Activated naive CD4-positive, alpha-beta T cell treated with anti-CD3 and anti-CD28 coated beads, Interleukin-2, amount 10 ng/mL, durations not matched to agents 7 days and 5 days (primary cell): ENCODE measurements around the gene UTS2R.

Experiments
- CTCF ChIA-PET: fragments of 350-600 bp; sonication (Branson Sonifier 250); formaldehyde crosslinking; loops from one replicate; lab custom pipeline; 2021; ENCODE audit warnings: antibody characterized with exemption; lab: Charles Lee
- DNase-seq: peaks from one replicate; pipeline ENCODE4 v3.0.0-alpha.2; 2020
- H3K27ac Mint-ChIP-seq: one replicate; pipeline ENCODE4 v1.8.0; 2021; ENCODE audit warnings: mild to moderate bottlenecking, moderate library complexity, mixed read lengths
- H3K27me3 Mint-ChIP-seq: one replicate; pipeline ENCODE4 v1.8.0; 2021; ENCODE audit warnings: mild to moderate bottlenecking, mixed read lengths
- H3K36me3 Mint-ChIP-seq: one replicate; pipeline ENCODE4 v1.8.0; 2021; ENCODE audit warnings: mixed read lengths
- H3K4me1 Mint-ChIP-seq: one replicate; pipeline ENCODE4 v1.8.0; 2021; ENCODE audit warnings: mixed read lengths
- H3K4me3 Mint-ChIP-seq: one replicate; pipeline ENCODE4 v1.8.0; 2021; ENCODE audit warnings: mild to moderate bottlenecking, moderate library complexity, mixed read lengths
- H3K9me3 Mint-ChIP-seq: one replicate; pipeline ENCODE4 v1.8.0; 2021; ENCODE audit warnings: mixed read lengths

UTS2R gene

DNA sequence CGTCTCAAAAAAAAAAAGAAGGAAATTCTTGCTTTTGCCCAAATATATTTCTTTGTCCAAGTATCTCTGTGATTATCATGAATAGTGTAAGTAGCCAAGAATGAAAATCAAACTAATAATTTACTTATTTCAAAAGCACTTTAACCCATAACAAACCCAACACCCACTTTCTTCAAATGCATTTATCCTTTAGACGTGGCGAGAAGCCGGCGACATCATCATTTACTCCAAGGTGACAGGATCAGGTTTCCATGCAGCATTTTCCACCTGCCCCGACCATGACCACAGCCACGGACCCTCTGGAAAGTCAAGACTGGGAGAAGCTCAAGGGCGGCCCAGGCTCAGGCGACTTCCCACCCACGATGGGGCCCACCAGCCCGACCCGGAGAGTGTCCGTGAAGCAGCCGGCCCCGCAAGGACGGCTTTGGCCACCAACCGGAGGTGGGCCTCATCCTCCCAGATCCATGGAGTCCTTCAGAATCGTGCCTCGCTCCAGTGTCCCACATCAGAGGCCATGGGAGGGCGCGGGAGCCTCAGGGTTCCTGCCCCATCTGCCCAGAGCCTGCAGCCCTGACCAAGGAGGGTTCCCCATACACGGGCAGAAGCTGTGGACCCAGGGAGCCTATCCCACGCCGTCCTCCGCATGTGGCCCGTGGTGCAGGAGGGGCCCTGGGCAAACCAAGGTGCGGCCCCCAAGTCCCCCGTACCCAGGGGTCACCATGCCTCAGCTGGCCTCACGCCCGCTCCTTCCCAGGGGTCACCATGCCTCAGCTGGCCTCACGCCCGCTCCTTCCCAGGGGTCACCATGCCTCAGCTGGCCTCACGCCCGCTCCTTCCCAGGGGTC lies 18.7 kb downstream of the UTS2R start:
- no peak overlapping the region for H3K27ac Mint-ChIP-seq
- peaks cover 2% of the 10 kb centered on the region for H3K36me3 Mint-ChIP-seq
- H3K4me3 Mint-ChIP-seq = no peak overlapping the region
- CTCF ChIA-PET = no interaction called here
- no peaks in the 10 kb centered on the region for H3K9me3 Mint-ChIP-seq
- no peak for DNase-seq
- H3K27me3 Mint-ChIP-seq = peaks cover 22% of the 10 kb centered on the region
- peaks cover 7% of the 10 kb centered on the region for H3K4me1 Mint-ChIP-seq

DNA sequence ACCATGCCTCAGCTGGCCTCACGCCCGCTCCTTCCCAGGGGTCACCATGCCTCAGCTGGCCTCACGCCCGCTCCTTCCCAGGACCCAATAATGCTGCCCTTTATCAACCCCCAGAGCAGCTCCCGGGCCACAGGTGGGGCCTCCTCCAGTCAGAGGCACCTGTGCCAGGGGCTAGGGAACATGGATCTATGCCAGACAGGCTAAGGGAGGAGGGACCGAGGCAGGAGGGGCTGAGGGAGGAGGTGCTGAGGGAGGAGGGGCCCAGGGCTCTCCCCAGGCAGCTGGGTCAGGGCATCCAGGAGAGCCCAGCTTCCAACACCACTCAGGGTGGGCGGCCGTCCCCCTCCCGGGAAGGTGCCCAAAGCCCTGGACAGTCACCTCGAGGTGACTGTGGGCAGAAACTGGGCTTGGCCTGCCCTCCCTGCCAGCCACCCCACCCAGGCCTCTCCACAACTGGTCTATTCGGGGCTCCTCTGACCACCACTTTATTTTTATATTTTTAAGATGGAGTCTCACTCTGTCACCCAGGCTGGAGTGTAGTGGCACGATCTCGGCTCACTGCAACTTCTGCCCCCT lies 19.4 kb downstream of the UTS2R start:
- Mint-ChIP-seq H3K4me3 (no peak overlapping the region), H3K27me3 (peaks cover 17% of the 10 kb centered on the region), H3K9me3 (no peaks in the 10 kb centered on the region), H3K27ac (no peak overlapping the region), H3K4me1 (peaks cover 7% of the 10 kb centered on the region), H3K36me3 (peaks cover 2% of the 10 kb centered on the region)
- CTCF ChIA-PET = no interaction called here
- DNase-seq = no peak

DNA sequence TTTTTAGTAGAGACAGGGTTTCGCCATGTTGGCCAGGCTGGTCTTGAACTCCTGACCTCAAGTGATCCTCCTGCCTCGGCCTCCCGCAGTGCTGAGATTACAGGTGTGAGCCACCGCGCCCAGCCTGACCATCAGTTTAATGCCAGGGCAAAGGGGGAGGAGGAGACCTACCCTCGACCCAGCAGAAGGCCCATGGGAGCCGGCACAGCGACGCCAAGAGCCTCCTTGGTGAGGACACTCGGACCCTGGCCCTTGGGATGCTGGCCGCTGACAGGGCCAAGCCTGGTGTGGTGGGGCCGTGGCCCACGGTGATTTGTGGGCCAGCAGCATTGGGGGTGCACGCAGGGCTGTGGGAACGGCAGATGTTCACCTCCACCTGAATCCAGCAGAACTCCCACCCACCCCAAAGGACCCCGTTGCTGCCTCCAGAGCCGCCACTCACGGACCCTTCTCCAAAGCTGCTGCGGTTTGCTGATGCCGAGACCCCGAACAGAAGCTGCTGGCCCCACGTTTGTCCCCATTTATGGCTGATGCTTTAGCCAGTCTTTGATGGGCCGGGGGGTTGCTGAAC lies 20.0 kb downstream of the UTS2R start:
- Mint-ChIP-seq H3K4me1 (peaks cover 7% of the 10 kb centered on the region), H3K27me3 (peaks cover 13% of the 10 kb centered on the region), H3K36me3 (peaks cover 2% of the 10 kb centered on the region), H3K27ac (no peak overlapping the region), H3K4me3 (no peak overlapping the region), H3K9me3 (no peaks in the 10 kb centered on the region)
- CTCF ChIA-PET = no interaction called here
- no peak for DNase-seq

DNA sequence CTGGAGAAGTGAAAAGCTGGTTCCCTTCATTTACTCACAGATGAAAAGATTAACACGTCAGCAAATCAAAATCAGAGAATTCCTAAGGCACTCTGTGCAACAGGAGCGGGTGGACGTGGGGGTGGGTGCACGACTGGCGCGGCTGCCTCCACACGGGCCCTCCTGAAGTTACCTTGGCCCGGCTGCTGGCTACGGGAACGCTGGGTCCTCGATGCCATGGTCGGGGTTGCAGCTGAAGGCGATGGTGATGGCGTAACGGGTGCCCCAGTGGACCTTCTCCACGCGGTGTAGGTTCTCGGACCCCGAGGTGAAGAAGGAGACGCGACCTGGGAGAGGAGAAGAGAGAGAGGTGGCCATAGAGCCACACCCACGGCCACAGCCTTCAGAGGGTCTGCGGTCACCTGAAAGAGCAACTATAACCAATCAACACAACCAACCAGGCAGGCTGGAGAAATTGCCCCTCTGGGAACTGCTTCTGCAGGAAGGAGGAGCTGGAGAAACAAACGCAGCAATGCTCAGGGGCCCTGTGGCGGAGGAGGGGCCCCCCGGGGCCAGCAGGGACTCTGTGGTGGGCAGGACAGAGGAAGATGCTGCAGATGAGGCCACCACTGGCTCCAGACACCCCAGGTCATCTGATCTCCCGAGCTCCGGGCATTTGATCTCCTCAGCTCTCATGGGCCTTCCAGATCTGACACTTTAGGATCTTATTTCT lies 20.8 kb downstream of the UTS2R start:
- peaks cover 2% of the 10 kb centered on the region for H3K36me3 Mint-ChIP-seq
- H3K27ac Mint-ChIP-seq = no peak overlapping the region
- DNase-seq = no peak
- peaks cover 3% of the 10 kb centered on the region for H3K4me1 Mint-ChIP-seq
- H3K4me3 Mint-ChIP-seq = no peak overlapping the region
- H3K9me3 Mint-ChIP-seq = no peaks in the 10 kb centered on the region
- CTCF ChIA-PET = no interaction called here
- peaks cover 7% of the 10 kb centered on the region for H3K27me3 Mint-ChIP-seq

DNA sequence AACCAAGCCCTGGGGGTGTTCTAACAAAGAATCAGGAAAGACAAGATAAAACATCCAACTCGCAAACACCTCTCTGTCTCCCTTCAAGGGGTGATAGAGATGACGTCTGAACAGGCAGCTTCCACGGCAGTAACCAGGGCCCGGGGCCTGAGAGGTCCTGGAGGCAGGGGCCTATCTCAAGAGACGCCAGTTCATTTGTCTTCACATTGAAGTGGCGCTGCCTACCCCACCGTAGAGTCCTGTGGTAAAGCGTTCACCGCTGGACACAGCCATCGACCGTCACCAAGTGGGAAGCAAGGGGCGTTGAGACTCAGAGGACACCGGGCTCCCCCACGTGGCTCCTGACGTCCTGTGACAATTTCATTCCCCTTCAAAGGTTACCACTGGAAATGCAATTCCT lies 21.4 kb downstream of the UTS2R start:
- H3K9me3 Mint-ChIP-seq = no peaks in the 10 kb centered on the region
- CTCF ChIA-PET = no interaction called here
- no peak overlapping the region for H3K27ac Mint-ChIP-seq
- no peaks in the 10 kb centered on the region for H3K4me1 Mint-ChIP-seq
- DNase-seq = no peak
- H3K27me3 Mint-ChIP-seq = peaks cover under 1% of the 10 kb centered on the region
- H3K4me3 Mint-ChIP-seq = no peak overlapping the region
- peaks cover 2% of the 10 kb centered on the region for H3K36me3 Mint-ChIP-seq

DNA sequence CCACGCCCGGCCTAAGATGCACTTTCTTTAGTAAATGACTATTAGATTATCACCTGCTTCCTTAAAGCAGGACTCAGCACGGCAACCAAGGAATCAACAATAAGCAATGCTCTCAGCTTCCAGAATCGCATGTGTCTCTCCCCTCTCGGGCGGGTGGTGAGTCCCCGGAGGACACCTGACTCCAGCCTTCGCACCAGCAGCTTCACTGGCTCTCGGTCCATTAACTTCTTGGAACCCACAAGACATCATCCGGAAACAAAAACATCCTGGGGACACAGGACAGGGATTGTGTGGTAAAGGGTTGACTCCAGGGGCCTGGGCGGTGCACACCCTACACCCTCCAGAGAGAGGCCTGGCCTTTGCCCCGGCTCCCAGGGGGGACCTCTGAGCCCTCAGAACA lies 22.7 kb downstream of the UTS2R start:
- no peaks in the 10 kb centered on the region for H3K4me1 Mint-ChIP-seq
- peaks cover 2% of the 10 kb centered on the region for H3K36me3 Mint-ChIP-seq
- no peak overlapping the region for H3K27ac Mint-ChIP-seq
- no peak for DNase-seq
- H3K9me3 Mint-ChIP-seq = no peaks in the 10 kb centered on the region
- no peak overlapping the region for H3K4me3 Mint-ChIP-seq
- CTCF ChIA-PET = interaction anchor here (1.1 kb wide), 1 partner anchor 43 kb away, joined by 3 read pairs; no protein-coding TSS in a partner anchor
- no peaks in the 10 kb centered on the region for H3K27me3 Mint-ChIP-seq

DNA sequence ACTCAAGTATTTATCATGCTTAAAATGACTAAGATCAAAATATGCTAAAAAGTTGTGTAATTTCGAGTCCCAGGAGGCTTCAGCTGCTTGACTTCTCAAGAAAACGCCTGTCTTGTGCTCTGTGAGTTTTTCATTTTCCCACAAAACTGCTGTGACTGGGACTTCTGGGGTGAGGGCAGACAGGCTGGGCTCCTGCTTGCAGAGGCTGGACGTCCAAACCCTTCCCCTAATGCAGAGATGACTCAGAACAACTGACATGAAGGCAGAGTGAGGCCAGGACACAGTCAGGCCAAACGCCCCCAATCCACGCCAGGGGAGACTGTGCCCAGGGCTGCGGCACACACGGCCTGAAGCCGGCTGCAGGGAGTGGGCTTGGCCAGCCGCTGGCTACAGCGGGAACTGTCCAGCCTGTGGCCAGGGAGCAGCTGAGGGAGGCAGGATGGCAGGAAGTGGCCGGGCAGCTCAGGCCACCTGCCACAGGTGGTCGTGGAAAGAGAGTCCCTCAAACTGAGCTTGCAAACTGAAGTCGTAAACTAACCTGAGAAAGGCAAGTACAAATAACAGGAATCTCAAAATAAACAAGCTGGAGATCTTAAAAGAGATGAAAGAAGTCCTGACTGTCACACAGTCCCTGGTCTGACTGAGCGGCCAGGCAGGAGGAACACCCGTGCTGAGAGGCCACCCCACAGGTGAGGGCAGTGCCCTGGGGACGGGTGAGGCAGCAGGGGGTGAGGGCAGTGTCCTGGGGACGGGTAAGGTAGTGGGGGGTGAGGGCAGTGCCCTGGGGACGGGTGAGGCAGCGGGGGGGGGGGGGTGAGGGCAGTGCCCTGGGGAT lies 25.3 kb downstream of the UTS2R start:
- no peak overlapping the region for H3K4me3 Mint-ChIP-seq
- DNase-seq = no peak
- H3K27ac Mint-ChIP-seq = no peak overlapping the region
- peaks cover 18% of the 10 kb centered on the region for H3K4me1 Mint-ChIP-seq
- CTCF ChIA-PET = no interaction called here
- no peaks in the 10 kb centered on the region for H3K9me3 Mint-ChIP-seq
- no peaks in the 10 kb centered on the region for H3K27me3 Mint-ChIP-seq
- H3K36me3 Mint-ChIP-seq = peaks cover 7% of the 10 kb centered on the region

DNA sequence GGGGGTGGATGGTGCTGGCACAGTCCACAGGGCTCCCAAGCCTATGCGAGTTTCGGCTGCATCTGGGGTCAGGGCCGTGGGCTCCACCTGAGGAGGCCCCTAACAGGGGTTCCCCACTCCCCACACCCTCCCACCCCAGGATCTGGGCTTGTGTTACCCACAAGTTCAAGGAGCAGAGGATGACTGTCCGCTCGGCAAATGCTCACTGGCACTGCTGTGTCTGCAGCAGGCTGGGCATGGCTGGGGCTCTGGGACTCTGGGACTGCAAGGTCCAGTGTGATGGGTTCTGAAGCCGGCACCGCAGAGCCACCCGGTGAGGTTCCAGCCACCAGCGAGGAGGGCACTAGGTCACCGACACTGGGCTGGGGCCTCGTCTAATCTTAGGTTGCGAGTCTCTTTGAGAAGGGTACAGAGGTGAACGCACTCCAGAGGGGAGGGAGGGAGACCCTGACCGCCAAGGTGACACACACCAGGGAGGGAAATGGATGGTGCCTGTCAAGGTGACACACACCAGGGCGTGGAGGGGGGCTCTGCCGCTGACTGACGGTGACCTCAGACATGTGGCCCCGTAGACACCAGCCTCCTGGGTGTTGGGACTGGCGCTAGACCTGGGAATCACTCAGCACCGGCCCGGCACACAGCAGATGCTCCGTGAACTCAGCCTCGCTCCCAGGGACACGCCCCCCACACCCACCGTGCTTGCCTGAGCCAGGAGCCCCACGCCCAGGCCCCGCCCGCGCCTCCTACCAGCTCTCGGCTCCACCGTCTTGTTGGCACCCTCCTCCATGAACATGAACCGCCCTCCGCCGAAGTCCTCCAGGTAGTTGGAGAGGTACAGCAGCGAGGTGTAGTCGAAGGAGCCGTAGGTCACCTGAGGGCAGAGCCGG lies 26.1 kb downstream of the UTS2R start:
- CTCF ChIA-PET = interaction anchor here (1.5 kb wide), 1 partner anchor 25 kb away, joined by 4 read pairs; no protein-coding TSS in a partner anchor

DNA sequence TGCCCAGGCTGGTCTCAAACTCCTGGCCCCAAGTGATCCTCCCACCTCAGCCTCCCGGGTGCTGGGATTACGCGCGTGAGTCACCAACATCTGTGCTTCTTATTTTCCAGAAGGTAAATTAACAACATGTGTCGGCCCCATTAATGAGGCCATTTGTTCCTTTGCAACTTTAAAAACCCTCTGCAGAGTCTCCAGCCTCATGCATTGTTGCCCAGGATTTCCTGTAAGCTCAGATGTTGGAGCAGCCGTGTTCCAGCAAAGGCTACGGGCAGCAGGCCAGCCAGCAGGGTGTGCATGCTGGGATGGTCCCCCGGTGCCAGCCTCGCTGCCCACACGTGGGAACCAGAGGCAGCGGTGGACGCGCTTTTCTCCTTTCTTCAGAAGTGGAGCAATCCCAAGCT lies 27.5 kb downstream of the UTS2R start:
- H3K36me3 Mint-ChIP-seq = peaks cover 14% of the 10 kb centered on the region
- H3K4me3 Mint-ChIP-seq = no peak overlapping the region
- no peak overlapping the region for H3K27ac Mint-ChIP-seq
- no peaks in the 10 kb centered on the region for H3K27me3 Mint-ChIP-seq
- H3K9me3 Mint-ChIP-seq = no peaks in the 10 kb centered on the region
- H3K4me1 Mint-ChIP-seq = peaks cover 22% of the 10 kb centered on the region
- CTCF ChIA-PET = interaction anchor here (0.9 to 1.7 kb wide), 3 partner anchors 24 to 48 kb away, joined by 4 to 6 read pairs (median 4); no protein-coding TSS in a partner anchor
- DNase-seq = no peak

More for the DNA sequence above, 26.1 kb downstream of the UTS2R start:
- H3K27ac Mint-ChIP-seq = no peak overlapping the region
- H3K4me1 Mint-ChIP-seq = peaks cover 22% of the 10 kb centered on the region
- H3K9me3 Mint-ChIP-seq = no peaks in the 10 kb centered on the region
- peaks cover 8% of the 10 kb centered on the region for H3K36me3 Mint-ChIP-seq
- no peaks in the 10 kb centered on the region for H3K27me3 Mint-ChIP-seq
- no peak for DNase-seq
- H3K4me3 Mint-ChIP-seq = no peak overlapping the region

DNA sequence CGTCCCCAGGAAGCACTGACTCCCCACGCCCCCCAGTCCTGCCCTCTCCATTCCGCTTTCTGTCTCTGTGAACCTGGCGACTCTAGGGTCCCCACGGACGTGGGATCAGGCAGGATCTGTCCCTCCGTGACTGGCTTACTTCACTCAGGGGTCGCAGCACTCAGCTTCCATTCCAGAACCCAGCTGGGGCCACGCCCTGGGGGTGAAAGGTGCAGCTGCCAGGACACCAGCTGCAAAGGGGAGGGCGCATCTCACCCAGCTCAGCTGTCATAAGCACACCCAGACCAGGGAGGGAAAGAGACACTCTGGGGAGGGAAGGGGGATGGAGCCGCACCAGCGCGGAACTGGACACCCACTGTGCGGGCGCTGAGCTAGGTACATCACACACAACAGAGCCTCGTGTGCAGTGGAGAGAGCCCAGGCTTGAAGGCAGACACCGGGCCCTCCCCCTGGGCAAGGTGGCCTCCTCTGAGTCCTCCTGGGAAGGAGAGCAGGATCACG lies 28.1 kb downstream of the UTS2R start:
- peaks cover 14% of the 10 kb centered on the region for H3K36me3 Mint-ChIP-seq
- peaks cover 22% of the 10 kb centered on the region for H3K4me1 Mint-ChIP-seq
- H3K4me3 Mint-ChIP-seq = no peak overlapping the region
- H3K9me3 Mint-ChIP-seq = no peaks in the 10 kb centered on the region
- no peak overlapping the region for H3K27ac Mint-ChIP-seq
- DNase-seq = no peak
- H3K27me3 Mint-ChIP-seq = no peaks in the 10 kb centered on the region
- CTCF ChIA-PET = interaction anchor here (0.5 to 1.7 kb wide), 4 partner anchors 10 to 49 kb away, joined by 3 to 6 read pairs (median 4); no protein-coding TSS in a partner anchor

DNA sequence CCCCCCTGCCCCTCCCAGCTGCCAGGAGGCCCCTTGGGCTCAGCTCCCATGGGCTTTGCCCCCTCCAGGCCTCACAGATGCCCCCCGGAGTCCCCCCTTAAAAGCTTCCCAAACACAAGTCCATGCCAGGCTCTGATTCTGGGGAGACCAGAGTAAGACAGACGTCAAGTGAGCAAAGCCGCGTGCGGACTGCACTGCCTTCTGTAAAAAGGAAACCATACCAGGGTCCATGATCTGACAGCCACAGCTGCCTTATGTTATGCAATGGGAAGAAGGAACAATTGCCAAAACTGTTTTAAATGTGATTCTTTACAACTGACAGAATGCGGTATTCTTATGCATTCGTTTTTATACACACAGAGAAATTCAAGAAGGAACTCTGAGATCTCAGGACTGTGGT lies 28.6 kb downstream of the UTS2R start:
- CTCF ChIA-PET = interaction anchor here (0.5 to 1.7 kb wide), 3 partner anchors 10 to 25 kb away, joined by 3 to 6 read pairs (median 5); no protein-coding TSS in a partner anchor
- Mint-ChIP-seq H3K27ac (no peak overlapping the region), H3K9me3 (no peaks in the 10 kb centered on the region), H3K36me3 (peaks cover 15% of the 10 kb centered on the region), H3K4me3 (no peak overlapping the region), H3K4me1 (peaks cover 22% of the 10 kb centered on the region), H3K27me3 (no peaks in the 10 kb centered on the region)
- no peak for DNase-seq

DNA sequence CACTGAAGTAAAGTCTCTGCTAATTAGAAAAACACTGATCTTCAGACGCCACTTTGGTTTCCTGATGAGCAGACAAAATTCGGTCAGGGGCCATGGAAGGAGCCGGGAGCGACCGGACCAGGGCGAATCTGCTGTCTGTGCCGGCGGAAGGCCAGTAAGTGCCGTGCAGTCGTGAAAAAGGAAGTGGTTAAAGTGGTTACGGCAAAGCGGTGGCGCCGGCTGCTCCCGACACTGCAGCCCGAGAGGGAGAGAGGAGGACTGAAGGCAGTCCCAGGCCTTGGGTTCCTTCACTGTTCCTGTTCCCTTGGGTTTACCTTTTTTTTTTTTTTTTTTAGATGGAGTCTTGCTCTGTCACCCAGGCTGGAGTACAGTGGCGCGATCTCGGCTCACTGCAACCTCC lies 29.3 kb downstream of the UTS2R start:
- peak; percentile 75 for DNase-seq
- H3K27ac Mint-ChIP-seq = peak overlapping the region; percentile 77
- no peaks in the 10 kb centered on the region for H3K9me3 Mint-ChIP-seq
- peaks cover 22% of the 10 kb centered on the region for H3K4me1 Mint-ChIP-seq
- H3K4me3 Mint-ChIP-seq = peak overlapping the region; percentile 66
- H3K36me3 Mint-ChIP-seq = peaks cover 16% of the 10 kb centered on the region
- no peaks in the 10 kb centered on the region for H3K27me3 Mint-ChIP-seq
- CTCF ChIA-PET = interaction anchor here (1.3 kb wide), 1 partner anchor 9 kb away, joined by 3 read pairs; no protein-coding TSS in a partner anchor
